NCI-H2107 treated with DMSO at 0.1 percent for 48 hours (cell line): Measurements from ENCODE around the gene ATP1B4.

Experiments
- DNase-seq: peaks from one replicate; lab custom pipeline; 2025; ENCODE audit not compliant: unreplicated experiment; lab: John Stamatoyannopoulos, UW

ATP1B4 gene

GRCh38 chrX:120372667-120373370 lies 10.9 kb downstream of the ATP1B4 start:
- DNase-seq: no peak

- DNase-seq: no peak
Observed at GRCh38 chrX:120377179-120377578, 15.3 kb downstream of the ATP1B4 start.

GRCh38 chrX:120377715-120378114 lies 15.8 kb downstream of the ATP1B4 start:
- no peak for DNase-seq

- no peak for DNase-seq
Observed at GRCh38 chrX:120378570-120378969, 16.7 kb downstream of the ATP1B4 start.

- no peak for DNase-seq
Observed at GRCh38 chrX:120379937-120380681, 18.2 kb downstream of the ATP1B4 start.

GRCh38 chrX:120380699-120381098 lies 18.8 kb downstream of the ATP1B4 start:
- peak; percentile 38 for DNase-seq

GRCh38 chrX:120401301-120401700 lies 39.4 kb downstream of the ATP1B4 start:
- DNase-seq: no peak

GRCh38 chrX:120402369-120402768 lies 40.5 kb downstream of the ATP1B4 start:
- no peak for DNase-seq

- no peak for DNase-seq
Observed at GRCh38 chrX:120406638-120407037, 44.7 kb downstream of the ATP1B4 start.

GRCh38 chrX:120408168-120408567 lies 46.3 kb downstream of the ATP1B4 start:
- DNase-seq: no peak

GRCh38 chrX:120419463-120419862 lies 57.6 kb downstream of the ATP1B4 start:
- no peak for DNase-seq

GRCh38 chrX:120426599-120426998 lies 64.7 kb downstream of the ATP1B4 start:
- DNase-seq: no peak

- no peak for DNase-seq
Observed at GRCh38 chrX:120428309-120428708, 66.4 kb downstream of the ATP1B4 start.

GRCh38 chrX:120429776-120430540 lies 68.1 kb downstream of the ATP1B4 start:
- DNase-seq: peak; percentile 56
